PC-3 (cell line): ENCODE data around the gene NFIL3.

Experiments
- EZH2phosphoT487 ChIP-seq: fragments of 300-600 bp; sonication (generic); IDR thresholded peaks from 2 replicates; pipeline ENCODE4 v1.6.1; 2018; ENCODE audit warnings: mild to moderate bottlenecking, antibody characterized with exemption, low read length, borderline replicate concordance
- TF ChIP-seq, protein P1 (sequence below): fragments of 300-600 bp; sonication (generic); conservative IDR thresholded peaks from 2 replicates; pipeline ENCODE4 v1.5.1; 2017; ENCODE audit warnings: antibody characterized with exemption, low read depth, mild to moderate bottlenecking, low read length

DNA sequence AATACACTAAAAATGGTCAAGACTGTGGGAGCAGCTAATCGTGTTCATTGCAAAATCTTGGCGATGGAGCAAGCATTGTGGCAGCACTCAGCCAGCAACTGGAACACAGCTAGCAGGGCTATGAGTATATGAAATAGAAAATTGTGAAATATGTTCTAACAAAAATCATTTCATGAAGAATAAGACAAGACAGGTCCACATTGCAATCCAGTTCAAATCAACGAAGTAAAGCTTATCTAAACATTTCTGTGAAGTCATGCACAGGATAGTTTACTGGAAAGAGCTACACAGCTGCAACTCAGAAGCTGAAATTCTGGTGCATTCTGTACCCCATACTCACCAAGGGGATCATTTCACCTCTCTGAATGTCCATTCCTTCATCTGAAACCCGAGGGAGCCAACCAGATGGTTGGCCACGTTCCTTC, 5.3 kb upstream of the NFIL3 start:
- TF ChIP-seq, protein P1, sequence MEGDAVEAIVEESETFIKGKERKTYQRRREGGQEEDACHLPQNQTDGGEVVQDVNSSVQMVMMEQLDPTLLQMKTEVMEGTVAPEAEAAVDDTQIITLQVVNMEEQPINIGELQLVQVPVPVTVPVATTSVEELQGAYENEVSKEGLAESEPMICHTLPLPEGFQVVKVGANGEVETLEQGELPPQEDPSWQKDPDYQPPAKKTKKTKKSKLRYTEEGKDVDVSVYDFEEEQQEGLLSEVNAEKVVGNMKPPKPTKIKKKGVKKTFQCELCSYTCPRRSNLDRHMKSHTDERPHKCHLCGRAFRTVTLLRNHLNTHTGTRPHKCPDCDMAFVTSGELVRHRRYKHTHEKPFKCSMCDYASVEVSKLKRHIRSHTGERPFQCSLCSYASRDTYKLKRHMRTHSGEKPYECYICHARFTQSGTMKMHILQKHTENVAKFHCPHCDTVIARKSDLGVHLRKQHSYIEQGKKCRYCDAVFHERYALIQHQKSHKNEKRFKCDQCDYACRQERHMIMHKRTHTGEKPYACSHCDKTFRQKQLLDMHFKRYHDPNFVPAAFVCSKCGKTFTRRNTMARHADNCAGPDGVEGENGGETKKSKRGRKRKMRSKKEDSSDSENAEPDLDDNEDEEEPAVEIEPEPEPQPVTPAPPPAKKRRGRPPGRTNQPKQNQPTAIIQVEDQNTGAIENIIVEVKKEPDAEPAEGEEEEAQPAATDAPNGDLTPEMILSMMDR: no peak
- no peak for TF ChIP-seq EZH2phosphoT487
